ENCODE results near the gene CLDN12.

The CLDN12 gene

GRCh38 chr7:90411510-90411909 is 8.2 kb downstream of the CLDN12 start:
- H3K36me3 Mint-ChIP-seq: peaks cover 15 to 32% of the 10 kb centered on the region in 2 donors
- H3K9me3 Mint-ChIP-seq: no peaks in the 10 kb centered on the region
- no peak overlapping the region for H3K4me3 Mint-ChIP-seq
- no peak for DNase-seq
- no peaks in the 10 kb centered on the region for H3K4me1 Mint-ChIP-seq
- H3K27me3 Mint-ChIP-seq: no peaks in the 10 kb centered on the region
- no peak overlapping the region for H3K27ac Mint-ChIP-seq
- no peak for ATAC-seq (replicated peaks)

GRCh38 chr7:90412458-90413184 is 9.4 kb downstream of the CLDN12 start:
- no peaks in the 10 kb centered on the region for H3K27me3 Mint-ChIP-seq
- ATAC-seq (replicated peaks) (peak in 1 of 2 donors; percentile 41), DNase-seq (no peak)
- H3K4me3 Mint-ChIP-seq: no peak overlapping the region
- H3K4me1 Mint-ChIP-seq: no peaks in the 10 kb centered on the region
- no peaks in the 10 kb centered on the region for H3K9me3 Mint-ChIP-seq
- H3K36me3 Mint-ChIP-seq: peaks cover 12 to 23% of the 10 kb centered on the region in 2 donors
- no peak overlapping the region for H3K27ac Mint-ChIP-seq

- Mint-ChIP-seq H3K27ac (no peak overlapping the region), H3K4me3 (no peak overlapping the region), H3K4me1 (no peaks in the 10 kb centered on the region), H3K27me3 (no peaks in the 10 kb centered on the region), H3K36me3 (peaks cover 9 to 20% of the 10 kb centered on the region in 2 donors), H3K9me3 (no peaks in the 10 kb centered on the region)
- no peak for DNase-seq
- ATAC-seq (replicated peaks): no peak
These were observed 9.9 kb downstream of the CLDN12 start for GRCh38 chr7:90413185-90413528.

- DNase-seq: no peak
- Mint-ChIP-seq H3K9me3 (no peaks in the 10 kb centered on the region), H3K36me3 (no peaks in the 10 kb centered on the region), H3K27ac (no peak overlapping the region), H3K4me3 (no peak overlapping the region), H3K27me3 (no peaks in the 10 kb centered on the region), H3K4me1 (peaks cover 0 to 7% of the 10 kb centered on the region in 2 donors)
- no peak for ATAC-seq (replicated peaks)
These were observed 18.4 kb downstream of the CLDN12 start for GRCh38 chr7:90421651-90422050.

- Mint-ChIP-seq H3K4me3 (no peak overlapping the region), H3K27ac (no peak overlapping the region), H3K27me3 (peaks cover 0 to 7% of the 10 kb centered on the region in 2 donors), H3K9me3 (no peaks in the 10 kb centered on the region), H3K36me3 (no peaks in the 10 kb centered on the region), H3K4me1 (peaks cover 0 to 7% of the 10 kb centered on the region in 2 donors)
- no peak for ATAC-seq (replicated peaks)
- no peak for DNase-seq
These were observed 21.5 kb downstream of the CLDN12 start for GRCh38 chr7:90424720-90425119.

- H3K4me1 Mint-ChIP-seq: peaks cover 0 to 7% of the 10 kb centered on the region in 2 donors
- H3K4me3 Mint-ChIP-seq: no peak overlapping the region
- DNase-seq (no peak), ATAC-seq (replicated peaks) (no peak)
- H3K27ac Mint-ChIP-seq: no peak overlapping the region
- H3K27me3 Mint-ChIP-seq: peaks cover 4 to 12% of the 10 kb centered on the region in 2 donors
- H3K9me3 Mint-ChIP-seq: no peaks in the 10 kb centered on the region
- H3K36me3 Mint-ChIP-seq: no peaks in the 10 kb centered on the region
These were observed 22.1 kb downstream of the CLDN12 start for GRCh38 chr7:90425376-90425775.

- ATAC-seq (replicated peaks): no peak
- peaks cover 4 to 9% of the 10 kb centered on the region in 2 donors for H3K9me3 Mint-ChIP-seq
- peaks cover 34 to 44% of the 10 kb centered on the region in 2 donors for H3K27me3 Mint-ChIP-seq
- H3K4me3 Mint-ChIP-seq: no peak overlapping the region
- no peaks in the 10 kb centered on the region for H3K4me1 Mint-ChIP-seq
- no peak for DNase-seq
- no peak overlapping the region for H3K27ac Mint-ChIP-seq
- H3K36me3 Mint-ChIP-seq: peaks cover 0 to 3% of the 10 kb centered on the region in 2 donors
These were observed 27.6 kb downstream of the CLDN12 start for GRCh38 chr7:90430614-90431460.

GRCh38 chr7:90432752-90433151 is 29.5 kb downstream of the CLDN12 start:
- DNase-seq: no peak
- ATAC-seq (replicated peaks): no peak
- no peak overlapping the region for H3K27ac Mint-ChIP-seq
- peaks cover 12 to 15% of the 10 kb centered on the region in 2 donors for H3K9me3 Mint-ChIP-seq
- no peaks in the 10 kb centered on the region for H3K4me1 Mint-ChIP-seq
- peaks cover 0 to 3% of the 10 kb centered on the region in 2 donors for H3K36me3 Mint-ChIP-seq
- no peak overlapping the region for H3K4me3 Mint-ChIP-seq
- H3K27me3 Mint-ChIP-seq: peaks cover 51 to 53% of the 10 kb centered on the region in 2 donors

GRCh38 chr7:90433221-90433620 is 30.0 kb downstream of the CLDN12 start:
- H3K4me1 Mint-ChIP-seq: no peaks in the 10 kb centered on the region
- H3K4me3 Mint-ChIP-seq: no peak overlapping the region
- H3K27me3 Mint-ChIP-seq: peaks cover 54 to 55% of the 10 kb centered on the region in 2 donors
- ATAC-seq (replicated peaks) (no peak), DNase-seq (no peak)
- no peak overlapping the region for H3K27ac Mint-ChIP-seq
- peaks cover 0 to 3% of the 10 kb centered on the region in 2 donors for H3K36me3 Mint-ChIP-seq
- H3K9me3 Mint-ChIP-seq: peaks cover 13 to 18% of the 10 kb centered on the region in 2 donors

GRCh38 chr7:90445633-90446032 is 42.4 kb downstream of the CLDN12 start:
- no peak for DNase-seq
- Mint-ChIP-seq H3K27ac (no peak overlapping the region), H3K36me3 (no peaks in the 10 kb centered on the region), H3K9me3 (no peaks in the 10 kb centered on the region), H3K27me3 (peaks cover 0 to 19% of the 10 kb centered on the region in 2 donors), H3K4me1 (no peaks in the 10 kb centered on the region), H3K4me3 (no peak overlapping the region)
- no peak for ATAC-seq (replicated peaks)

GRCh38 chr7:90446137-90446899 is 43.1 kb downstream of the CLDN12 start:
- no peak for ATAC-seq (replicated peaks)
- Mint-ChIP-seq H3K27ac (no peak overlapping the region), H3K9me3 (no peaks in the 10 kb centered on the region), H3K4me3 (no peak overlapping the region), H3K36me3 (no peaks in the 10 kb centered on the region), H3K27me3 (peaks cover 0 to 19% of the 10 kb centered on the region in 2 donors), H3K4me1 (no peaks in the 10 kb centered on the region)
- no peak for DNase-seq

- no peak for ATAC-seq (replicated peaks)
- H3K4me1 Mint-ChIP-seq: peaks cover 7 to 10% of the 10 kb centered on the region in 2 donors
- no peaks in the 10 kb centered on the region for H3K9me3 Mint-ChIP-seq
- H3K36me3 Mint-ChIP-seq: no peaks in the 10 kb centered on the region
- peaks cover 5 to 6% of the 10 kb centered on the region in 2 donors for H3K27me3 Mint-ChIP-seq
- H3K4me3 Mint-ChIP-seq: no peak overlapping the region
- H3K27ac Mint-ChIP-seq: no peak overlapping the region
- no peak for DNase-seq
These were observed 50.1 kb downstream of the CLDN12 start for GRCh38 chr7:90453259-90453891.

GRCh38 chr7:90453931-90454330 is 50.7 kb downstream of the CLDN12 start:
- H3K9me3 Mint-ChIP-seq: no peaks in the 10 kb centered on the region
- DNase-seq (no peak), ATAC-seq (replicated peaks) (no peak)
- peaks cover 5 to 6% of the 10 kb centered on the region in 2 donors for H3K27me3 Mint-ChIP-seq
- H3K27ac Mint-ChIP-seq: no peak overlapping the region
- H3K36me3 Mint-ChIP-seq: no peaks in the 10 kb centered on the region
- no peak overlapping the region for H3K4me3 Mint-ChIP-seq
- H3K4me1 Mint-ChIP-seq: peaks cover 7 to 10% of the 10 kb centered on the region in 2 donors
